Measurements from ENCODE around the gene HSPBP1.
A peak's percentile ranks its signal among the peaks of the same experiment; 100 is the strongest.
"Not testable (repeated sequence)": the region's sequence is repeated elsewhere in the genome, so short reads cannot be mapped to it uniquely, and the experiment has no call there.

The HSPBP1 gene, protein sequence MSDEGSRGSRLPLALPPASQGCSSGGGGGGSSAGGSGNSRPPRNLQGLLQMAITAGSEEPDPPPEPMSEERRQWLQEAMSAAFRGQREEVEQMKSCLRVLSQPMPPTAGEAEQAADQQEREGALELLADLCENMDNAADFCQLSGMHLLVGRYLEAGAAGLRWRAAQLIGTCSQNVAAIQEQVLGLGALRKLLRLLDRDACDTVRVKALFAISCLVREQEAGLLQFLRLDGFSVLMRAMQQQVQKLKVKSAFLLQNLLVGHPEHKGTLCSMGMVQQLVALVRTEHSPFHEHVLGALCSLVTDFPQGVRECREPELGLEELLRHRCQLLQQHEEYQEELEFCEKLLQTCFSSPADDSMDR

DNA sequence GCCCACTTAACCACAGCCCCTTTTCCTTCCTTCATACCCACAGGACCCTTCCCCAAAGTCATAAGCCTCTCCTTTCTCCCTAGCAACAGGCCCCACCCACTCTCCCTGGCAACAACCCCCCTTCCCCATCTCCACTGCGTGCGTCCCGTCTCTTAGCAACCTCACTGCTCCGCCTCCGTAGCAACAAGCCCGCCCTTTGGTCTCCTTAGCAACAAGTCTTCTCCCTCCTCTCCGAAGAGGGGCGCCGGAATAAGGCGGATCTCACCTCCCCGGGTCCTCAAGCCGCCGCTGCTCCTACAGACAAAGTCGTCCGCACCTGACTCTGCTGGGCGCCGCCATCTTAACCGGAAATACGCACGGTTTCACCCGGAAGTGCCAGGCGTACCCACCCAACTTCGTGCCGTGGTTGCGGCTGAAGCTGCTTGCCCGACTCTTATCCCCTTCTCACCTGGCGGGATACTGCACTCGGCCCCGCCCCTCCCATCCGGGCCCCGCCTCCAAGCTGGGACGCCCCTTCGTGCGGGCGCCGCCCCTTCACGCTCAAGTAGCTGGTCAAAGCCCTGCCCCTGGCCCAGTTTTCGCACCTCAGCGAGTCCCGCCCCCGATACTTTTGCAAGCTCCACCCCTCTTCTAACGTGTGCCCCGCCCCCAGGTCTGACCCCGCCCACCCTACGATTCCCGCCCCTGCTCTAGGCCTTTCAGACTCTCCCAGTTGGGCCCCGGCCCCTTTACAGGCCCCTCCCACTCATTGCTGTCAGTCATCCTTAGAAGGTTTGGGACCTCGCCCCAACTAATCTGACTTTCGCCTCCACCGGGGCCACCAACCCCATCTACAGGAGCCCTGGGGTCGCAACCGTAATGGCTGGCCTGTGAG is at the start of gene HSPBP1:
Gene HSPBP1 (minus strand): TSS at position 341 of the 874 bp plus-strand sequence. CDS start 502 bp downstream, outside the sequence.
- DNase-seq: peak; percentile 98

DNA sequence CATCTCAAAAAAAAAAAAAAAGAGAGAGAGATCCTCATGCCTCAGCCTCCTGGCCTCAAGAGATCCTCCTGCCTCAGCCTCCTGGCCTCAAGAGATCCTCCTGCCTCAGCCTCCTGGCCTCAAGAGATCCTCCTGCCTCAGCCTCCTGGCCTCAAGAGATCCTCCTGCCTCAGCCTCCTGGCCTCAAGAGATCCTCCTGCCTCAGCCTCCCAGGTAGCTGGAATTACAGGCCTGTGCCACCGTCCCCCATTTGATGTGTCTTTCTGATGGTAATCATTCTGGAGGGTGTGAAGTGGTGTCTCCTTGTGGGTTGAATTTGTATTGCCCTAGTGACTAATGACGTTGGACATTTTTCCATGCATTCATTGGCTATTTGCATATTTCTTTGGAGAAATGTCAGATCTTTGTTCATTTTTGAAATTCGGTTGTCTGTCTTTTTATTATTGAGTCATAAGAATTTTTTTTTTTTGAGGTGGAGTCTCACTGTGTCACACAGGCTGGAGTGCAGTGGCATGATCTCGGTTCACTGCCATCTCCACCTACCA is 48.9 kb upstream of the HSPBP1 start:
- DNase-seq: not testable (repeated sequence)

DNA sequence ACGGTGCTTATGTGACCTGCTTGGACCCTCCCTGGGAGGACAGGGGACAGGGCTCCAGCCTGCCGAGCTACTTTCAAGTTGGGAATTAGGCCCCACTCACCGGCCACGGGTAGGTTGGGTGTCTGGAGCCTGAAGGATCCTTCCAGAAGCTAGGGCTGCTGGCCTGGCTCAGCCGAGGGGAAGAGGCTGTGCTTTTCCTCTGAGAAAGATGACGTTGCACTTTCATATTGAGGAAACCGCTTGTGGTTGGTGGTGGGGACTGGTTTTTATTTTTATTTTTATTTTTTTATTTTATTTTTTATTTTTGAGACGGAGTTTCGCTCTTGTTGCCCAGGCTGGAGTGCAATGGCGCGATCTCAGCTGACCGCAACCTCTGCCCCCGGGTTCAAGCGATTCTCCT is 45.3 kb upstream of the HSPBP1 start, which contains the start of gene TMEM150B:
Gene TMEM150B (minus strand): TSS at position 170 of the 400 bp plus-strand sequence. CDS start 4,305 bp downstream, outside the sequence.
- DNase-seq: no peak

DNA sequence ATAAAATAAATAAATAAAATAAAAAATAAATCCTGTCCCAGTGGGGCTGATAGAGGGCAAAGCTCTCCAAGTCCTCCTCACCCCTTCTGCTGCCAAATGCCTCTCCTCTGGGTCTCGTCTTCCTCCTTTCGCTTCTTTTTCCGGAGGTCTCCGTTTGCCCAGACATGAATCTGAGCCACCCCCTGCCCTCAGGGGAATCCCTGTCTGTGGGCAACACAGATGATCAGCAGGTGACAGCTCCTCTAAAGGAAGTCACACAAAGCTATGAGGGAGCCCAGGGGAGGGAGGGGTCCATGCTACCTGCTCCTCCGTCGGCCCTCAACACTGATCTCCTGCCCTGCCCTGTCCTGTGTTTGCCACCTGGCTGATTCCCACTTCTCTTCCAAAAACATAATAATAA is 44.8 kb upstream of the HSPBP1 start:
- DNase-seq: no peak

DNA sequence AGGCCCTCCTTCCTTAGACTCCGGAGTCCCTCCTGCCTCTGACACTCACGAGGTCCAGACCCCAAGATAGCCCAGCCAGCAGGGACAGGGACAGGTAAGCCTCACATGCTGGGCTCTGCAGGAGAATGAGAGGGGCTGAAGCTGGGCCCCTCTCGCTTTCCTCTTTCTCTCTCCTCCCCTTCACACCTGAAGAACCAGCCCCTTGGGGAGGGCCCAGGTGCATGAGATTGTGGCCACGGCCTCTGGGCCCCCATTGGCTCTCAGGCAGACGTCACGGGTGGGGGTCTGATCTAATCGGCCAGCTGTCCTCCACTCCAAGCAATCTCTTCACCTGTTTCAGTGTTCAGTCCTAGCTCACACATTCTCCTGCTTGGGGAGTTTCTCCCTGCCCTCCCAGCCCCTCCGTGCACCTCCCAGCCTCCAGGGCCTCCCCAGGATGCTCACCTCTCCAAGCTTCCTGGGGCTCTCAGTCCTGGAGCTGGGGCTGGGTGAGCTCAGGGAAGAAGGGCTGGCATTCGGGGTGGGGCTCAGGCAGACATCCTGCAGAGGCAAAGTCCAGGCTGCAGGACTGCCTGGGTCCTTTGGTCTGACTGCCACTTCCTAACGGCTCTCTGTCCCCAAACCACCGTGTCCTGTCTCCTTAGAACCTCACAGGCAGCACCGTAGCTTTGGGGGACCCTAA is 42.4 kb upstream of the HSPBP1 start:
- no peak for DNase-seq

DNA sequence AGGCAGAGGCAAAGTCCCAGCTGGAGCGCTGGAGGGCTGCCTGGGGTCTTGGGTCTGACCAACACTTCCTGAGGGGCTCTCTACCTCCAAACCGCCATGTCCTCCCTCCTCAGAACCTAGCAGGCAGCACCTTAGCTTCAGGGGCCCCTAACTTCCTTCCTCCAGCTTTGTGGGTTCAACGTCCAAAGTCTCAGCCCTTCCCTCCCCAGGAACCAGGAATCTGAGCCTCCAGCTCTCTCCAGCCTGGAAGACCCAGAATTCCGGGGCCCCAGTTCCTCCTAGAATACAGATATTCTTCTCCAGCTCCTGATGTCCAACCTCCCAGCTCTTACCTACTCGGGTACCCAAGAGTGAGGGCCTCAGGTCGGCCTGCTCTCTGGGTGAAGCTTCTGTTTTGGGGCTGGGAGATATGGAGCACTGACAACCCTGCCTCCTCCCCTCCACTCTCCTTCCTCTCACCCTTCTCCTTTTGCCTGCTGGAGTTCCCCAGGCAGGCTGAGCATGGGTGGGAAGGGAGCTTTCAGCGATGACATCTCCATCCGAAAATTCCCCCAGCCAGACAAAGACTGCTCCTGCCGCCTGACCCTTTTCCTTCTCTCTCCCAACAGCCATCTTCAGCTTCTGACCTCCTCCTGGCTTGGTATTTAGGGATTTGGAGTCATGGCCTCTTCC is 41.7 kb upstream of the HSPBP1 start:
- no peak for DNase-seq

DNA sequence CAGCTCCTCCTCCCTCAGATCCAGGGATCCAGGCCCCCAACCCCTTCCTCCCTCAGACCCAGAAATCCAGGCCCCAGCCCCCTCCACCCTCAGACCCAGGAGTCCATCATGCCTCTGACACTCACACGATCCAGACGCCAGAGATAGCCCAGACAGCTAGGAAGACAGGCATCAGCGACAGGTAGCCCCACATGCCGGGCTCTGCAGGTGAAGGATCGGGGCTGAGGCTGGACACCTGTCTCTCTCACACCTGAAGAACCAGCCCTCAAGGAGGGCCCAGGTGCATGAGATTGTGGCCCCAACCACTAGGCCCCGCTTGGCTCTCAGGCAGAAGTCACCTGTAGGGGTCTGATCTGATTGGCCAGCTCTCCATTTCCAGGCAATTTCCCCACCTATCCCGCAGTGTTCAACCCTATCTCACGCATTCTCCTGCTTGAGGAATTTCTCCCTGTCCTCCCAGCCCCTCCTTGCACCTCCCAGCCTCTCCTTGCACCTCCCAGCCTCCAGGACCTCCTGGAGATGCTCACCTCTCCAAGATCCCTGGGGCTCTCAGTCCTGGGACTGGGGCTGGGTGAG is 41.0 kb upstream of the HSPBP1 start:
- DNase-seq: no peak

DNA sequence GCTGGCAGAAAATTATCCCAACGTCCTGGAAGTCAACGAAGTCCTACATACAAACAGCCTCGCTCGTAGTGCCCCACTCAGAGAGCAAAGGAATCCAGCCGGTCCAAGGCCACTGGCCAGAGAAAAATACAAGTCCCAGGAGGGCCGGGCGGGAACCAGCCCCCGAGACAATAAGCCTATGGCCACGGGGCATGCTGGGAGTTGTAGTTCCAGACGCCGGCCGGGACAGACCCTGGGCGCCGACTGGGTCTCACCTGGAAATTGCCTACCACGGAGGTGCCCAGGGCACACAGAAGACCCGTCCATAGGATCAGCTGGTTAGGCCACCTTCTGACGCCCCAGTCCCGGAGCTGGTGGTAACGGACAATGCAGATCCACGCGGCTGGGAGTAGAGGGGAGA is 39.9 kb upstream of the HSPBP1 start:
- no peak for DNase-seq

DNA sequence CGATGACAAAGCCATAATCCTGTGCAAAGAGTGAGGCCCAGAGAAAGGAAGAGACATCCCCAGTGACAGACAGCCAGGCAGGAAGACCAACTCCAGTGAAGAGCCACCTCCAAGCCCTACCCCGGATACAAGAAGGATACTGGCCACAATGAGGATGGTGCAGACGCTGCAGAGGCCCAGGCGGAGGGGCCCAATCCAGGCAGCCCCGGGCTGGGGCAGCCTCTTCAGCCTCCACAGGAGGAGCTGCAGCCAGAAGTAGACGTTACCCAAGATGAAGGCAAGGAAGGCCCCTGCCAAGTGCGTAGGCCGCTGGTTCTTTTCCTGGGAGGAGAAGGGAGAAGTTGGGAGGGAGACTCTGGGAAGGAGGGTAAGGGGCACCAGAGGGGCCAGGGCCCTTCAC is 36.7 kb upstream of the HSPBP1 start:
- DNase-seq: no peak

DNA sequence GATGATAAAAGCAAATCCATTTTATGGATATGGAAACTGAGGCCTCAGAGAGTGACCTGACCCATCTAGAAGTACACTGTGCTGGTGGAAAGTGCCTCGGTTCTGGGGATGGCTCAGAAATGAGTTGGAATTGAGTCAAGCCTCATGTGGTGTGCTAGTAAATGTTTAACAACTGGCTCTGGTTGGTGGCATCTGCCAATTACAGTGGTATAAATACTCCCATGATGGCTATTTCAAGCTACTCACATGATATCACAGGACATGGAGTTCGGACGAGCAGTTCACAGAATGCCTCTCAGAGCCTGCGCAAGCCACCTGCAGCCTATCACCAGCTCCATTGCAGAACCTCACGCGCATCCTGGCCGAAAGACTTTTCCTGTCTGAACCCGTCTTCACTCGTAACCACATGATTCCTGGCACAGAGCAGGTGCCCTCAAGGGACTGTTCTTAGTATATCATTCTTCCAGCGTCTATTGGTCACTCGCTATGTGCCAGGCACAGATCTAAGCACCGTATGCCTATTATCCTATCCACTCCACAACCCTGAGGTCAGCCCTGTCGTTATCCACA is 36.1 kb upstream of the HSPBP1 start:
- no peak for DNase-seq

DNA sequence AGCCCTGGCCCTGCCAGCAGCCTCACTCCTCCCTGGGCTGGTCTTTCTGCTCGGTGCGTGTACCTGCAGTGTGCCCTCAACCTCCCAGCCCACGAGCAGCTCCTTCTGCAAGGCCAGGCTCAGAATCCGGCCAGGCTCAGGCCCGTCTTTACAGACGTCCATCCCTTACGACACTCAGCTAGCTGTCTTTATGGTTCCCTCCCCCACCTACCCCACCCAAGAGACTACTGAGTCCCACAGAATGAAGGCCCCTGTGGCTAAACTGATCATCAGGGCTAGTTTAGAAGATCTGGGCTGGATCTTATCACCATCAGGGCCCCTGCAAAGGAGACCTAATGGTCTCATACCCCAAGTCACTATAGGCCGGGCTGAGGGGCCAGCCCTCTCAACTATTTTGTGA is 34.5 kb upstream of the HSPBP1 start:
- no peak for DNase-seq

DNA sequence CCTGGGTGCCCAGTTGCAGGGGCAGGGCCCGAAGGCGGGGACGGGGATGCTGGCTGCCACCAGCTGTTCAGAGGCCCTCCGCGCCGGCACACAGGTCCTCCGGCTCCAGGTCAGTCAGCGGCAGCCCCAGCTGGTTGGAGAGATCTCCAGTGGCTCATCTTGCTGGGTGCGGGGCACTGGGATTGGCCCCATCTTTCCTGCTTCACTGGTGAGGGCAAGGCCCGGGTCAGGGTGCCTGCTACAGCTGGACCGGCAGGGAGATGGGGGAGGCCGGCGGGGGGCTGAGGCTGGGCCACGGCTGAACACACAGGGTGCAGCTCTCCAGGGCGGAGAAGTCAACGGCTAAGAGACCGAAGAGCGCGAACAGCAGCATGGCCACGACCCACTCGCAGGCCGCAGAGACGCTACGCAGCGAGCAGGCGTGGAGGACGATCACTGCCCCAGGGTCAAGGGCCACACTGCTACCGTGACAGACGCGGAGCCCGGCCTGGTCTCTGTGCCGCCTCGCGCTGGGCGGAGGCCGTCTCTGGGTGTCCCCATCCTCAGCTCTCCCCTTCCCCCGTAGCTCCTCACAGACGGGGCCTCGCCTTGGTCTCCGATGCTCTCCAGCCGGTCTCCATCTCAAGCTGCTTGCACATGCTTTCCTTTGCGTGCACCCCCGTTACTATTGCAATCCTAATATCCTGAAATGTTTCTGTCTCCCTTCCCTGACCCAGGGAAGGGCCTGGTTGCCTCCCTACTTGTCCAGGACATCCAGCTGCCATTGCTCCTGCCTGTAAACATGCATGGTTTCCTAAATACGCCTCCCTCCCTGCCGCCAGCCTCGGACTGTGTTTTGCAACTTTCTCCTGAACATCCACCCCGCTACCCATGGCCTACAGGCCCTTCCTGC is 33.0 kb upstream of the HSPBP1 start:
- DNase-seq: no peak

DNA sequence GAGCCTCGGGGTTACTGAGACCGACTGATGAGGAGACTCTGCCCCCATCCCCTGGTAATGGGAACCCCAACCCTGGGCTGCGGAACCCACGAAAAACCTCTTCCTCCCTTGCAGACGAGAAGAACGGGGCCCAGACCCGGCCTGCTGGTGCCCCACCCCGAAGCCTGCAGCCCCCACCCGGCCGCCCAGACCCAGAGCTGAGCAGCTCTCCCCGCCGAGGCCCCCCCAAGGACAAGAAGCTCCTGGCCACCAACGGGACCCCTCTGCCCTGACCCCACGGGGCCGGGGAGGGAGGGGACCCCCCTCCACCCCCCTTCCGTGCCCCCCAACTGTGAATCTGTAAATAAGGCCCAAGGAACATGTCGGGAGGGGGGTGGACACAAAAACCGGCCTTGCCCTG is 31.9 kb upstream of the HSPBP1 start:
- no peak for DNase-seq

DNA sequence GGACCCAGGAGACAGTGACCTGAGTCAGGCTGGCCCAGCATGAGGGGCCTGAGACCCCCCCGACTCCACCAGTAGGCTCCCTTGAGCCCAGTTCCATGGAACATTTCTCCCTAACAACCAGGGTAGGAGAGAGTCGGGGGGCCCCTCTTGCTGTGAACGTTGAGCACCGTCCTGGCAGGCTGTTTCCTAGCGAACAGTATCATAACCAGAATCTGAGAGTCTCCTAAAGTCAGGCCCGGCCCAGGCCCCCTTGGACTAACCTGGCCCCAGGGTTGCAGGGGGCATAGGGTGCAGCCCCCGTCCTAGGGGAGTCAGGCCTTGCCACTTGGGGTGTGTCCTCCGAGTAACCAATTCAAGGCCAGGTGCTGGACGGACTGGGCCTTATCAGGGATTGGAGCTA is 31.5 kb upstream of the HSPBP1 start:
- no peak for DNase-seq

DNA sequence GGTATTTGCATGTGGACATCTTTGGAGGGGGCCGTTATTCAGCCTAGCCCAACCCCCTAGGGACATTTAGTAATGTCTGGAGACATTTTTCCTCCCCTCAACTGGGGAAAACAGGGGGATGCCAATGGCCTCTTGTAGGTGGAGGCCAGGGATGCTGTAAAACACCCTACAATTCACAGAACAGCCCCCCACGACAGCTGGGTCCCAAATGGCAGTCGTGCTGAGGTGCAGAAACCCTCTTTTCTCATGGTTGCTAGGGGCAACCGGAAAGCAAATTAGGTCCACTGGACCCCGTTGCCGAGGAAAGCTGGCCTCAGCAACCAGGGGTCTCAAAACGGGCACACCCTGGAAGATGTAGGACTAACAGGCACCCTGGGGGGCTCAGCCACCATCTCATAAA is 30.6 kb upstream of the HSPBP1 start:
- DNase-seq: no peak

DNA sequence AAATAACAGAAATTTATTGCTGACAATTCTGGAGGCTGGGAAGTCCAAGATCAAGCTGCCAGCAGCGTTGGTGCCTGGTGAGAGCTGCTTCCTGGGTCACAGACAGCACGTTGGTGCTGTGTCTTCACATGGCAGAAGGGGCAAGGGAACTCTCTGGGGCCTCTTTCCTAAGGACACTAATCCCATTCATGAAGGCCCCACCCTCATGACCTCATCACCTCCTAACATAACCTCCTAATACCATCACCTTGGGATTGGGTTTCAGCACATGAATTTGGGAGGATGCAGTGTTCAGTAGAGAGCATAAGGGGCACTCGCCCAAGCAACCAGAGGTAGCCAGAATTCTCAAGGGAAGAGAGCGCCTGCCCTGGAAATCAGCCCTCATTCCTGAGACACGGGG is 29.5 kb upstream of the HSPBP1 start:
- no peak for DNase-seq

DNA sequence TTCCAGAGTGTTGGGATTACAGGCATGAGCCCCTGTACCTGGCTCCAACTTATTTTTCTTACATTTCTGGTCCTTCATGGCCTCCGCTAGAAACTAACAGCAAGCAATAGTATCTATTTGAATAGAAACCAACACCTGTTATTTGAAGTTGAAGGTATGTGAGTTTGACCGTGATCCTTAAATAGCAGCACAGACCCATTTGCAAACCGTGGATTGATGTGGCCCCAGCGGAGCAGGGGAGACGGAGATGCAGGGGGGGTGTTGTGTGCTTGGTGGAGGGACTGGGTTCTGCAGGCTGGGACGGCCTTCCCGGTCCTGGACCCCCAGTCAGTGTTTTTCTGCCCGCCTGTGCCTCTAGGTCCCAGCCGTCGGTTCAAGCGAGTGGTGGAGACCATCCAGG is 28.4 kb upstream of the HSPBP1 start:
- no peak for DNase-seq

DNA sequence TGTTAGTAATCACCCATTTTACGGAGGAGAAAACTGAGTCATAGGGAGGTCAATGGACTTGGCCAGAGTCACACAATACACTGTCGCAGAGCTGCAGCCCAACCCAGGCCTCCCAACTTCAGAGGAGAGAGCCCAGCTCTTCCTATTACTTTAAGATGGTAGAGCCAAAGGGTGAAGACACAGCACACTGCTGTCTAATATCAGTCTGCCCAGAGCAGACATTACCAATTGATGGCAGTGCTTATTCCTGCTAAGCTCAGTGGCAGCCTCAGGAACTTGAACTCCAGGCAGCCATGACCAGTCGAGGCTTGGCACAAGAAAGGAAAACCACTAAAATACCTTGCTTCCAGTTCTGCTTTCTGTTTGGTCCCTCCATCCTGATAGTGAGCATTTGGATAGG is 26.8 kb upstream of the HSPBP1 start:
- DNase-seq: no peak

DNA sequence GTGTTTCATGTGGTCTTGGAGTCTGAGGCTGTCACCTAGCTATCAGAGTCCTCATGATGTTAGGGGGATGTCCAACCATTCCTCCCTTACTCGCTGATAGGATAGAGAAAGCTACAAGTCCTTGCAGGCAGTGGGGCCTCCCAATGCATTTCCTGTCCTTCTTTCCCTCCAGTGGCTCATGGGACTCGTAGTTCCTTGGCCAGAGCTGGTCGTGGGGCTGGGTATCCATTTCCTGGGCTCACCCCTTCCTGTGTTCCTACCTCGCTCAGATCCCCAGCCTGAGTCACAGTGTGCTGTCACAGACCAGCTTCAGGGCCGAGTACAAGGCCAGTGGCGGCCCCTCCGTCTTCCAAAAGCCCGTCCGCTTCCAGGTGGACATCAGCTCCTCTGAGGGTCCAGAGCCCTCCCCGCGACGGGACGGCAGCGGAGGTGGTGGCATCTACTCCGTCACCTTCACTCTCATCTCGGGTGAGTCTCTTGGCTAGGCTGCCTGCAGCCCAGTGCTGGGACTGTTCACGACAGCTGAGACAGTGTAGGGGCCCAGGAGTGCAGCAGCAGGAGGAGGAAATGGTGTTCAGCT is 26.2 kb upstream of the HSPBP1 start:
- no peak for DNase-seq

DNA sequence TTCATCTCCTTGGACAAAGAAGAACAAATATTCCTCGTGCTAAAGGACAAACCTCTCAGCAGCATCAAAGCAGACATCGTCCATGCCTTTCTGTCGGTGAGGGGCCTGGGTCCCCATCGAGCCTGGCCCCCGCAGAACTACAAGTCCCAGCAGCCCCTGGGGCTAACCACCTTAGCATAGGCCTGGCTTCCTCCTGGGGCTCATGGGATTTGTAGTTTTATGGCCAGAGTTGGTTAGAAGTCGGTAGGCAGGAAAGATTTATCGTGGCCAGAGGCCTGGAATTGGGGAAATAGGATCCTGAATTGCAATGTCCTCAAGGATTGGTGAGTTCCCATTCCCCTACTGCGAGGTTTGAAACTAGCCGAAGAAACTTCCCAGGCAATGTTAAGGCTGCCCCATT is 25.6 kb upstream of the HSPBP1 start:
- peak; percentile 50 for DNase-seq

Measured in CD4-positive, alpha-beta T cell treated with Interleukin-15 for 1 hour (primary cell).